Epithelial cell of proximal tubule (primary cell): ENCODE data around the gene NEK9. TPM values are rescaled to one million over a fixed set of nuclear protein-coding genes. Genes with fewer than 3 reads are reported as not detected.

Experiments used
- DNase-seq: peaks from one replicate; pipeline ENCODE4 v3.0.0-alpha.2; 2011; ENCODE audit warnings: low read depth
- H3K4me3 ChIP-seq: 2 replicates; pipeline ENCODE4 v1.5.1; 2011; ENCODE audit warnings: low read depth, mild to moderate bottlenecking, low read length
- total RNA-seq: library from RNA; depleted of rRNA; stranded (reverse); fragments of >200 nt; gene quantifications from 2 replicates; pipeline ENCODE4 v1.2.3, GENCODE V29; 2015
- TF ChIP-seq, protein P1 (sequence below): conservative IDR thresholded peaks from 2 replicates; pipeline ENCODE4 v1.5.1; 2012; ENCODE audit warnings: low read depth, mild to moderate bottlenecking, low read length

NEK9 gene
- total RNA-seq, 1 donor from 2014 or later: 10.9 TPM

DNA sequence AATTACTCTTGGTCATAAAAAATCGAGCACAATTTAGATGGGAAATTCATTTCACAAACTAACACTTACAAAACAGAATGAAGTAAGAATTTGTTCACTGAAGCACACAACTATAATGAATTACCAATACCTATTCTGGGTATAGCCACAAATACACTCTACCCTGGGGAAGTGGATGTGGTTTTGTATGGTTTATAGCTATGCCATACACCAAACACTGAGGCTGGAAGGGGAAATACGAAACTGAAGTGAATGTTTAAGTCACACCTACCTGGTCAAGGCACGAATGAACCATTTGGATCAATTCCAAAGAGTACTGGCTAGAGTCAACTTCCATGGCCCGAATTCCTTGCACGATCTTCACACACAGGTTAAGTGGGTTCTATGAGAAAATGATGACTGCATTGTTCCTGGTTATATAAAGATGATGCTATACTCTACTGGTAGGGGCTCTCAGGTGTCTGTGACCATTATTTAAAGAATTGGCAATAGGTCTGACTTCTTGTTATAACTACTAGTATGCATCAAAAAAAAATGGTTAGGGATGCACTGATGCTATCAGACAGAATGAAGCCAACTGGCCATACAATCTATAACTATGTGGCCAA lies 12.8 kb downstream of the NEK9 start:
- TF ChIP-seq, protein P1, sequence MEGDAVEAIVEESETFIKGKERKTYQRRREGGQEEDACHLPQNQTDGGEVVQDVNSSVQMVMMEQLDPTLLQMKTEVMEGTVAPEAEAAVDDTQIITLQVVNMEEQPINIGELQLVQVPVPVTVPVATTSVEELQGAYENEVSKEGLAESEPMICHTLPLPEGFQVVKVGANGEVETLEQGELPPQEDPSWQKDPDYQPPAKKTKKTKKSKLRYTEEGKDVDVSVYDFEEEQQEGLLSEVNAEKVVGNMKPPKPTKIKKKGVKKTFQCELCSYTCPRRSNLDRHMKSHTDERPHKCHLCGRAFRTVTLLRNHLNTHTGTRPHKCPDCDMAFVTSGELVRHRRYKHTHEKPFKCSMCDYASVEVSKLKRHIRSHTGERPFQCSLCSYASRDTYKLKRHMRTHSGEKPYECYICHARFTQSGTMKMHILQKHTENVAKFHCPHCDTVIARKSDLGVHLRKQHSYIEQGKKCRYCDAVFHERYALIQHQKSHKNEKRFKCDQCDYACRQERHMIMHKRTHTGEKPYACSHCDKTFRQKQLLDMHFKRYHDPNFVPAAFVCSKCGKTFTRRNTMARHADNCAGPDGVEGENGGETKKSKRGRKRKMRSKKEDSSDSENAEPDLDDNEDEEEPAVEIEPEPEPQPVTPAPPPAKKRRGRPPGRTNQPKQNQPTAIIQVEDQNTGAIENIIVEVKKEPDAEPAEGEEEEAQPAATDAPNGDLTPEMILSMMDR: no peak
- no peak for DNase-seq

DNA sequence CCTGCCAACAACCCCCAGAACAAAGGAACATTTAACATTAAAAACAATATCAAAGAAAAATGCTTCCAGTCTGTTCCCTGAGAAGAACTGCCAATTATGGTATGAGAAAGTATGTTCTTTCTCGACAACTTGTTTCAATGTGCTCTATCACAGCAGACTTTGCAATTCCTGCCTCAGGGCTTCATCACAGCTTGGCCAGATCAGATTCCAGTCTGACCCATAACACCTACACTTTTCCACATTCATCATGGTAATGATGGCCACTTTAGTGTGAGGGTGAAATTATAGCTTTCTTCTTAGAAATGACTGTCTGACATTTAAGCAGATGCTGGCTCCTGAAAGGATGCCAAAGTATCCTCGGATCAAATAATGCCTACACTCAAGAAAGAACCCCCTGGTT lies 17.0 kb downstream of the NEK9 start:
- DNase-seq: no peak
- TF ChIP-seq, protein P1: no peak
- H3K4me3 ChIP-seq: no peak overlapping the region

More for the DNA sequence above, 12.8 kb downstream of the NEK9 start:
- H3K4me3 ChIP-seq: no peak overlapping the region

DNA sequence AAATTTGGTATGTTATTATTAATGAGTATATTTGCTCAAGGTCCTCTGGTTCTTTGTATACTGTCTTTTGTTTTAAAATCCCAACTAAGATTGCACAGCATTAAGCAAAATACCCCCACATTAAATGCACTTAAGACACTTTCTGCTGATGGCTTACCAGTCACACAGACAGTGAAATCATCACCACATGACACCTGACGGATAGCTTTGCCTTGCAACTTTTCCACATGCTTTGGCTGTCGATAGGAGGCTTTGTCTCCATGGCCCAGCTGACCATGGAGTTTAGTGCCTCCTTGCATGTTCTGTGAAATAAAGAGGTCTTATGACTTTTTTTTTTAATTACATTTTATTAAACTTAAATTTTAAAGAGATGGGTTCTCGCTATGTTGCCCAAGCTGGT lies 19.7 kb downstream of the NEK9 start:
- DNase-seq: no peak
- H3K4me3 ChIP-seq: no peak overlapping the region
- TF ChIP-seq, protein P1: no peak

DNA sequence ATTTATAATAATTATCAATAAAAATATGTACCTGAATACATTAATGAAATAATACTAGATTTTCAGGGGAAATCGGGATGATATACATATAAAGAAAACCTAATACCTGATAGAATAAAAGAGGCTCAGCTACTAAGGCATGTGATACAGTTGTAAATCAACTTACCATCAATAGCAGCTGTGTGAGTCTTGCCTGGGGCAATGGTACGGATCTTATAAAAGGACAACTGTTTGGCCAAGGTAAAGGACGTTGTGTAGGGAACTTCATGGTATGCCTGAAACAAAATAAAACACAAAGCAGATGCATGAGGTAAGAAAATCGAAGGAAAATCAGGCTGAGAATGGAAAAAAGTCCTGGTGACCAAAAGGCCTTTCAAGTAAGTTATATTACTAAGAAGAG lies 25.4 kb downstream of the NEK9 start:
- no peak for DNase-seq
- TF ChIP-seq, protein P1: no peak
- no peak overlapping the region for H3K4me3 ChIP-seq

DNA sequence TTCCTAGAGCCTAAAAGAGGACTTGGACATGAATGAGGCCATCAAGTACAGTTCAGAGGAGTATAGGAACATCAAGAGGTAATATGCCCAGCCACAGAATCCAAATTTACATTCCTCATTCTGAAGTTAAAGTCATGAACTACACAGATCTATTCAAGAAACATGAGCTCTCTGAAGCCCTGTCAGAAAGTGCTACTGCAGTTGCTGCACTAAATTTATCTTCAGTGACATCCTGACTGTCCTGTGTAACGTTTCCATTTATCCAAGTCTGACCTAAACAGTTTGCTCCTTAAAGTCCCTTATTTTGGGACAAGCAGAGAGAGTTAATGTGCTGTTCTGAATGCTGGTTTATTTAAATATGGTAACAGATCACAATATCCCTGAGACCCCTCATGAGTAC lies 28.2 kb downstream of the NEK9 start:
- no peak overlapping the region for H3K4me3 ChIP-seq
- no peak for DNase-seq
- TF ChIP-seq, protein P1: no peak

DNA sequence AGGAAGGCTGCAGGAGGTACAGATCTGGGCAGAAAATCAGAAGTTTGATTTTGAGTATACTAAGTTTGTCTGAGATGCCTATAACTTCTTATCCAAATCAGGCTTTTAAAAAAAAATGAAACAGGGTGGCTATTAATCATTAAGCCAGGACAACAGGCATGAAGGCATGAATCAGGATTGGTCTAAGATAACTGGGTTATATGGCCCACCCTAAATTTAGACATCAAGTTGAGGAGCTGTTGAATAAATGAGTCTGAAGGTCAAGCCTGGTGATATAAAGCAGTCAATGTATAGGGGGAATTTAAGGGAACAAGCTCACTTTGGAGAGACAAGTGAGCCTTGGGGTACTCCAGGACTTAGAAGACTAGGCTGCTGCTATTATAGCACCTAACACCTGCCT lies 28.6 kb downstream of the NEK9 start:
- TF ChIP-seq, protein P1: no peak

DNA sequence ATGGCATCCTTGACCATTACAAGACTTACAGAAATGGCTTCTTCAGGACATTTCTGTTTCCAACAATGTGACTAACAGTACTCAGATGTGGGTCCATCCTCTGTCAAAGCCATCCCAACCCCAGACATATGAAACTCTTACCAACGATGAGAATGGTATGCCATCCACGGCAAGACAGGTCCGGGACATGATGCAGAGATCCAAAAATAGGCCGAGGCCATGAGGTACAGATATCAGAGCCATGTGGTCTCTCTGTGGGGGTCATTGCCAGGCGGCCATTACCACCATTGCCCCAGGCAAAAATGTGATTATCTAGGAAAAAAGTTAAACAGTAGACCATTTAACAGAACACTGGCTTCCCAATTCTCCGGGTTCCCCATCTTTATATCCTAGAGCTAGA lies 29.9 kb downstream of the NEK9 start:
- DNase-seq: no peak
- H3K4me3 ChIP-seq: no peak overlapping the region
- TF ChIP-seq, protein P1: no peak

More for the DNA sequence above, 28.6 kb downstream of the NEK9 start:
- H3K4me3 ChIP-seq: no peak overlapping the region
- DNase-seq: no peak
